Panc1 (cell line): ENCODE data around the gene KLHL28.

Experiments
- CTCF ChIP-seq: fragments of 450-650 bp; IDR thresholded peaks from 2 replicates; pipeline ENCODE4 v1.5.1; 2017; ENCODE audit warnings: mild to moderate bottlenecking
- POLR2AphosphoS5 ChIP-seq: IDR thresholded peaks from 2 replicates; pipeline ENCODE4 v1.6.1; 2012; ENCODE audit warnings: mild to moderate bottlenecking, low read depth, low read length, moderate library complexity

DNA sequence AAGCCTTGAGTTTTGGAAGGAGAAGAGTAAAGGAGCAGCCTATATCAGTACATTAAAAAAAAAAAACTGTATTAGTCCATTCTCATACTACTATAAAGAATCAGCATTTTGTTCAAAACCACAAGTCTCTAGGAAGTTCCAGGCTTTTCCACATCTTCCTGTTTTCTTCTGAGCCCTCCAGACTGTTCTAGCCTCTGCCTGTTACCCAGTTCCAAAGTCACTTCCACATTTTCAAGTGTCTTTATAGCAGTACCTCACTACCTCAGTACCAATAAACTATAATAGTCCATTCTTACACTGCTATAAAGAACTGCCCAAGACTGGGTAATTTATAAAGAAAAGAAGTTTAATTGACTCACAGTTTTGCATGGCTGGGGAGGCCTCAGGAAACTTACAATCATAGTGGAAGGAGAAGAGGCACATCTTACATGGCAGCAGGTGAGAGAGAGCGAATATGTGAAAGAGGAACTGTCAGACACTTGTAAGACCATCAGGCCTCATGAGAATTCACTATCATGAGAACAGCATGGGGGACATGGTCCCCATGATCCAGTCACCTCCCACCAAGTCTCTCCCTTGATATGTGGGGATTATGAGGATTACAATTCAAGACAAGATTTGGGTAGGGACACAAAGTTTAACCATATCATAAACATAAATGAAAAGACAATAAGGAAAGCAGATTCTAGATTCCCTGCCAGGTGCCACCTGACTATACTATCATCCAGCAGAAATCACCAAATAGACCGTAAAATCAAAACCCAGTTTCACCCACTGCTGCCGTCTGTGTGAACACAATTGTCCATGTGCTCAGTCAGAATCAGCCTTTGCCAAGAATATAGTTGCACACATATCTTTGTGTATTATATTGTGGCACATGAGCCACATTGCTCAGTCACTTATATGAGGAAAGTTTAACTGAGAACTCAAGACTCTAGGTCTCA lies 28.0 kb upstream of the KLHL28 start:
- no peak for TF ChIP-seq CTCF
- TF ChIP-seq POLR2AphosphoS5: no peak
